GM12872 (cell line): ENCODE data around the gene ILKAP.

Source experiments
- CTCF ChIP-seq: IDR thresholded peaks from 3 replicates; pipeline ENCODE4 v1.5.1; 2011; ENCODE audit warnings: low read depth, mild to moderate bottlenecking, low read length, moderate library complexity; ENCODE audit not compliant: insufficient read depth

ILKAP gene

GRCh38 chr2:238216651-238217184 lies 13.2 kb upstream of the ILKAP start:
- no peak for TF ChIP-seq CTCF

GRCh38 chr2:238207006-238207405 lies 3.5 kb upstream of the ILKAP start:
- TF ChIP-seq CTCF = no peak

- TF ChIP-seq CTCF = no peak
Observed at GRCh38 chr2:238203973-238204683, 633 bp upstream of the ILKAP start.

- no peak for TF ChIP-seq CTCF
Observed at GRCh38 chr2:238202326-238203093, 985 bp downstream of the ILKAP start.

GRCh38 chr2:238190445-238190844 lies 13.1 kb downstream of the ILKAP start:
- no peak for TF ChIP-seq CTCF

- no peak for TF ChIP-seq CTCF
Observed at GRCh38 chr2:238187618-238188548, 15.6 kb downstream of the ILKAP start.

- TF ChIP-seq CTCF = no peak
Observed at GRCh38 chr2:238183821-238184220, 19.7 kb downstream of the ILKAP start.
